MCF 10A (cell line): ENCODE data around the gene KIF6. TPM values are rescaled to one million over a fixed set of nuclear protein-coding genes. Genes with fewer than 3 reads are reported as not detected.
"Not testable (repeated sequence)": the region's sequence is repeated elsewhere in the genome, so short reads cannot be mapped to it uniquely, and the experiment has no call there.

ENCODE experiments used
- BruUV-seq: library from RNA; stranded (reverse); fragments of 400-500 nt; replicated peaks from 2 replicates; lab custom pipeline; 2021; lab: Mats Ljungman, UMichigan
- CTCF ChIA-PET: fragments of 300-600 bp; sonication (Branson Sonifier 250); formaldehyde crosslinking; extraction: SDS; loops from one replicate; lab custom pipeline; 2021; ENCODE audit warnings: antibody characterized with exemption, inconsistent platforms; lab: Yijun Ruan, JAX
- POLR2A ChIA-PET: fragments of 300-600, 350-650 bp; sonication (Branson Sonifier 250); formaldehyde crosslinking; extraction: SDS; loops from one replicate; lab custom pipeline; 2020; ENCODE audit warnings: antibody characterized with exemption, inconsistent platforms; lab: Yijun Ruan, JAX
- DNase-seq: peaks from one replicate; pipeline ENCODE4 v3.0.0-alpha.2; 2018; ENCODE audit not compliant: unreplicated experiment
- H3K27ac Mint-ChIP-seq: one replicate; pipeline ENCODE4 v1.8.0; 2022; ENCODE audit warnings: mild to moderate bottlenecking, low read depth, mixed read lengths; ENCODE audit not compliant: unreplicated experiment
- H3K27me3 Mint-ChIP-seq: one replicate; pipeline ENCODE4 v1.8.0; 2022; ENCODE audit warnings: mixed read lengths; ENCODE audit not compliant: insufficient read depth, unreplicated experiment
- H3K36me3 Mint-ChIP-seq: one replicate; pipeline ENCODE4 v1.8.0; 2022; ENCODE audit warnings: mild to moderate bottlenecking, moderate library complexity, mixed read lengths; ENCODE audit not compliant: insufficient read depth, unreplicated experiment
- H3K4me1 Mint-ChIP-seq: one replicate; pipeline ENCODE4 v1.8.0; 2022; ENCODE audit warnings: mixed read lengths; ENCODE audit not compliant: insufficient read depth, unreplicated experiment
- H3K4me3 Mint-ChIP-seq: one replicate; pipeline ENCODE4 v1.8.0; 2022; ENCODE audit warnings: mild to moderate bottlenecking, moderate library complexity, mixed read lengths; ENCODE audit not compliant: unreplicated experiment
- H3K9me3 Mint-ChIP-seq: one replicate; pipeline ENCODE4 v1.8.0; 2022; ENCODE audit warnings: mixed read lengths; ENCODE audit not compliant: unreplicated experiment
- intact Hi-C: fragments of 100-400 bp; cut with micrococcal nuclease; formaldehyde crosslinking; loops from 2 replicates; pipeline ENCODE4 v1.14.1; 2022
- total RNA-seq: library from RNA; stranded (reverse); gene quantifications from 2 replicates; pipeline ENCODE4 v1.2.3, GENCODE V29; 2022
- TF ChIP-seq, protein P1 (sequence below): fragments of 200-600 bp; IDR thresholded peaks from one replicate; pipeline ENCODE4 v1.8.0; 2022; ENCODE audit warnings: antibody characterized with exemption, mild to moderate bottlenecking; ENCODE audit not compliant: unreplicated experiment

KIF6 gene
- total RNA-seq, 1 experiment from 2014 or later = 0.91 TPM

DNA sequence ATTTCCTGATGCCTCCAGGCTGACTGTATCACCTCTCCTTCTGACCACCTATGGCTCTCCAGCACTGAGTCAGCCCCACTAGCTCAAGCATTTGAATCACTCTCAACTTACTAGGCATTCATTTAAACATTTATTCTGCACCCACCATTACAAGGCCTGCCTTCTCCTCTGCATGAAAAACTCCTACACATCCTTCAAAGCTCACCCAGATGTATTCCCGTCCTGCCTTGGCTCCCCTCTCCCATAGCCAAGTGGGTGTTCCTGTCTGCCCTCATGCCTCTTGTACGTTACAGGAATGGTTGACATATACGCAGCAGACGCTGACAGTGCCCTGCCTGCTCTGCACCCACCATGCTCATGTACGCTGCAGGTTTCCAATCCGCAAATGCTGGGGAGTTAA lies 432.6 kb downstream of the KIF6 start:
- no peaks in the 10 kb centered on the region for H3K9me3 Mint-ChIP-seq
- H3K4me1 Mint-ChIP-seq = no peaks in the 10 kb centered on the region
- no TSS peak for BruUV-seq

DNA sequence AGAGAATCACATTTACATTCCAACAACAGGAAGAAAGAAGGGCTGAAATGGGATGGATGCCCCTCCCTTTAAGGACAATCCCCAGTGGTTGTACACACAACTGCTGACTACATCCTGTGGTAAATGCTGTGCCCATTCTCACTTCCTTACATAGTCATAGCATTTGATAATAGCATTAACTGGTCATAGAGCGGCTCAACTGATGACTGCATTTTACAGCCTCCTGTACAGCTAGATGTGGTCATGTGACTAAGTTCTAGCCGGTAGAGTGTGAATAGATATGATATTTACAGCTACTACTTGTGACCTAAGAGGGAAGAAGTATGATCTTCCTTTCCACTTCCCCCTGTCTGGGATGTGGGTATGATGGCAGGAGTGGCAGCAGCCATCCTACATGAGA lies 435.7 kb downstream of the KIF6 start:
- CTCF ChIA-PET = interaction anchor here (1.2 kb wide), 1 partner anchor 13 kb away, joined by 3 read pairs; no protein-coding TSS in a partner anchor
- H3K27me3 Mint-ChIP-seq = peaks cover 12% of the 10 kb centered on the region
- DNase-seq = no peak
- TF ChIP-seq, protein P1, sequence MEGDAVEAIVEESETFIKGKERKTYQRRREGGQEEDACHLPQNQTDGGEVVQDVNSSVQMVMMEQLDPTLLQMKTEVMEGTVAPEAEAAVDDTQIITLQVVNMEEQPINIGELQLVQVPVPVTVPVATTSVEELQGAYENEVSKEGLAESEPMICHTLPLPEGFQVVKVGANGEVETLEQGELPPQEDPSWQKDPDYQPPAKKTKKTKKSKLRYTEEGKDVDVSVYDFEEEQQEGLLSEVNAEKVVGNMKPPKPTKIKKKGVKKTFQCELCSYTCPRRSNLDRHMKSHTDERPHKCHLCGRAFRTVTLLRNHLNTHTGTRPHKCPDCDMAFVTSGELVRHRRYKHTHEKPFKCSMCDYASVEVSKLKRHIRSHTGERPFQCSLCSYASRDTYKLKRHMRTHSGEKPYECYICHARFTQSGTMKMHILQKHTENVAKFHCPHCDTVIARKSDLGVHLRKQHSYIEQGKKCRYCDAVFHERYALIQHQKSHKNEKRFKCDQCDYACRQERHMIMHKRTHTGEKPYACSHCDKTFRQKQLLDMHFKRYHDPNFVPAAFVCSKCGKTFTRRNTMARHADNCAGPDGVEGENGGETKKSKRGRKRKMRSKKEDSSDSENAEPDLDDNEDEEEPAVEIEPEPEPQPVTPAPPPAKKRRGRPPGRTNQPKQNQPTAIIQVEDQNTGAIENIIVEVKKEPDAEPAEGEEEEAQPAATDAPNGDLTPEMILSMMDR = no peak
- intact Hi-C loops = no loop called here
- no peak overlapping the region for H3K4me3 Mint-ChIP-seq
- no peaks in the 10 kb centered on the region for H3K4me1 Mint-ChIP-seq
- POLR2A ChIA-PET = no interaction called here
- H3K27ac Mint-ChIP-seq = no peak overlapping the region
- H3K36me3 Mint-ChIP-seq = no peaks in the 10 kb centered on the region
- H3K9me3 Mint-ChIP-seq = no peaks in the 10 kb centered on the region
- BruUV-seq = no TSS peak

More for the DNA sequence above, 432.6 kb downstream of the KIF6 start:
- no peak for DNase-seq
- no peaks in the 10 kb centered on the region for H3K36me3 Mint-ChIP-seq
- POLR2A ChIA-PET = no interaction called here
- CTCF ChIA-PET = interaction anchor here (0.6 to 1.5 kb wide), 2 partner anchors 10 to 290 kb away, joined by 3 to 8 read pairs; no protein-coding TSS in a partner anchor
- peaks cover 12% of the 10 kb centered on the region for H3K27me3 Mint-ChIP-seq
- no peak overlapping the region for H3K27ac Mint-ChIP-seq
- H3K4me3 Mint-ChIP-seq = no peak overlapping the region
- intact Hi-C loops = no loop called here
- TF ChIP-seq, protein P1 = no peak

- Mint-ChIP-seq H3K27me3 (peaks cover 9% of the 10 kb centered on the region), H3K27ac (no peak overlapping the region), H3K4me1 (no peaks in the 10 kb centered on the region), H3K9me3 (no peaks in the 10 kb centered on the region), H3K36me3 (no peaks in the 10 kb centered on the region), H3K4me3 (no peak overlapping the region)
- no TSS peak for BruUV-seq
- ChIA-PET POLR2A (no interaction called here), CTCF (interaction anchor here (1.1 kb wide), 1 partner anchor 15 kb away, joined by 5 read pairs; no protein-coding TSS in a partner anchor)
- no peak for DNase-seq
- TF ChIP-seq, protein P1 = no peak
- intact Hi-C loops = no loop called here
These were observed 437.6 kb downstream of the KIF6 start for GRCh38 chr6:39287601-39288000.

- BruUV-seq, H3K27ac Mint-ChIP-seq, DNase-seq, POLR2A ChIA-PET, H3K36me3 Mint-ChIP-seq, H3K27me3 Mint-ChIP-seq, H3K4me1 Mint-ChIP-seq, H3K4me3 Mint-ChIP-seq, intact Hi-C loops, H3K9me3 Mint-ChIP-seq: not testable (repeated sequence)
- CTCF ChIA-PET = interaction anchor here (1.1 to 1.2 kb wide), 2 partner anchors 16 to 121 kb away, joined by 4 to 5 read pairs; no protein-coding TSS in a partner anchor
These were observed 438.6 kb downstream of the KIF6 start for GRCh38 chr6:39286596-39286995.
